HEK293 (cell line): ENCODE data around the gene MAP1S.

Experiments
- EGR2 ChIP-seq: fragments of 450-650 bp; formaldehyde crosslinking; IDR thresholded peaks from 2 replicates; pipeline ENCODE4 v1.5.1; 2016; ENCODE audit warnings: low read depth, missing biosample characterization, missing genetic modification characterization
- IKZF3 ChIP-seq: fragments of 450-650 bp; IDR thresholded peaks from 2 replicates; pipeline ENCODE4 v1.5.0; 2018; ENCODE audit warnings: missing biosample characterization, mild to moderate bottlenecking, missing genetic modification characterization, moderate library complexity
- MYNN ChIP-seq: fragments of 450-650 bp; formaldehyde crosslinking; IDR thresholded peaks from 2 replicates; pipeline ENCODE4 v1.5.1; 2016; ENCODE audit warnings: missing biosample characterization, missing genetic modification characterization, borderline replicate concordance
- MZF1 ChIP-seq: fragments of 450-650 bp; formaldehyde crosslinking; IDR thresholded peaks from 2 replicates; pipeline ENCODE4 v1.5.1; 2017; ENCODE audit warnings: missing biosample characterization, missing genetic modification characterization, borderline replicate concordance
- OVOL3 ChIP-seq: fragments of 450-650 bp; formaldehyde crosslinking; IDR thresholded peaks from 2 replicates; pipeline ENCODE4 v1.5.1; 2016; ENCODE audit warnings: missing biosample characterization, missing genetic modification characterization
- PRDM2 ChIP-seq: fragments of 450-650 bp; formaldehyde crosslinking; IDR thresholded peaks from 2 replicates; pipeline ENCODE4 v1.5.1; 2016; ENCODE audit warnings: missing biosample characterization, missing genetic modification characterization, borderline replicate concordance
- SP3 ChIP-seq: fragments of 450-650 bp; formaldehyde crosslinking; IDR thresholded peaks from 2 replicates; pipeline ENCODE4 v1.5.1; 2016; ENCODE audit warnings: missing biosample characterization, missing genetic modification characterization
- ZEB2 ChIP-seq: fragments of 450-650 bp; formaldehyde crosslinking; IDR thresholded peaks from 2 replicates; pipeline ENCODE4 v1.5.1; 2016; ENCODE audit warnings: missing biosample characterization, missing genetic modification characterization
- ZNF148 ChIP-seq: fragments of 450-650 bp; formaldehyde crosslinking; IDR thresholded peaks from 2 replicates; pipeline ENCODE4 v1.5.0; 2017; ENCODE audit warnings: missing biosample characterization, missing genetic modification characterization, borderline replicate concordance
- ZNF2 ChIP-seq: fragments of 450-650 bp; formaldehyde crosslinking; IDR thresholded peaks from 2 replicates; pipeline ENCODE4 v1.5.1; 2016; ENCODE audit warnings: missing biosample characterization, missing genetic modification characterization
- ZNF426 ChIP-seq: fragments of 450-650 bp; formaldehyde crosslinking; IDR thresholded peaks from 2 replicates; pipeline ENCODE4 v1.5.1; 2017; ENCODE audit warnings: missing biosample characterization, missing genetic modification characterization, mild to moderate bottlenecking, inconsistent platforms, moderate library complexity
- ZNF510 ChIP-seq: fragments of 450-650 bp; formaldehyde crosslinking; IDR thresholded peaks from 2 replicates; pipeline ENCODE4 v1.5.1; 2018; ENCODE audit warnings: mild to moderate bottlenecking, missing genetic modification characterization, missing biosample characterization; ENCODE audit not compliant: insufficient replicate concordance
- ZNF549 ChIP-seq: fragments of 450-650 bp; IDR thresholded peaks from 2 replicates; pipeline ENCODE4 v1.5.1; 2018; ENCODE audit warnings: missing biosample characterization, missing genetic modification characterization, mild to moderate bottlenecking, inconsistent platforms, moderate library complexity
- ZNF561 ChIP-seq: fragments of 450-650 bp; IDR thresholded peaks from 2 replicates; pipeline ENCODE4 v1.5.1; 2018; ENCODE audit warnings: missing biosample characterization, missing genetic modification characterization, borderline replicate concordance
- ZNF645 ChIP-seq: fragments of 450-650 bp; formaldehyde crosslinking; IDR thresholded peaks from 2 replicates; pipeline ENCODE4; 2016; ENCODE audit warnings: missing biosample characterization, missing genetic modification characterization
- ZNF654 ChIP-seq: fragments of 450-650 bp; formaldehyde crosslinking; IDR thresholded peaks from 2 replicates; pipeline ENCODE4 v1.5.1; 2016; ENCODE audit warnings: low read depth, missing biosample characterization, missing genetic modification characterization
- ZNF660 ChIP-seq: fragments of 450-650 bp; IDR thresholded peaks from 2 replicates; pipeline ENCODE4 v1.5.1; 2018; ENCODE audit warnings: missing biosample characterization, mild to moderate bottlenecking, missing genetic modification characterization
- ZNF670 ChIP-seq: fragments of 450-650 bp; formaldehyde crosslinking; IDR thresholded peaks from 2 replicates; pipeline ENCODE4 v1.5.1; 2016; ENCODE audit warnings: missing biosample characterization, missing genetic modification characterization, low read depth
- ZNF677 ChIP-seq: fragments of 450-650 bp; IDR thresholded peaks from 2 replicates; pipeline ENCODE4 v1.5.0; 2018; ENCODE audit warnings: missing biosample characterization, mild to moderate bottlenecking, missing genetic modification characterization, moderate library complexity
- ZNF692 ChIP-seq: fragments of 450-650 bp; formaldehyde crosslinking; IDR thresholded peaks from 2 replicates; pipeline ENCODE4 v1.5.1; 2016; ENCODE audit warnings: missing biosample characterization, missing genetic modification characterization
- ZNF843 ChIP-seq: fragments of 450-650 bp; formaldehyde crosslinking; IDR thresholded peaks from 2 replicates; pipeline ENCODE4 v1.5.1; 2016; ENCODE audit warnings: missing biosample characterization, missing genetic modification characterization
- ZSCAN16 ChIP-seq: fragments of 450-650 bp; formaldehyde crosslinking; IDR thresholded peaks from 2 replicates; pipeline ENCODE4 v1.5.1; 2016; ENCODE audit warnings: missing biosample characterization, missing genetic modification characterization
- ZXDB ChIP-seq: fragments of 450-650 bp; formaldehyde crosslinking; IDR thresholded peaks from 2 replicates; pipeline ENCODE4 v1.5.1; 2016; ENCODE audit warnings: missing biosample characterization, missing genetic modification characterization

MAP1S gene

GRCh38 chr19:17766543-17767131, 47.4 kb downstream of the MAP1S start (continued):
- peak; percentile 46; the same call in 1 of the 2 replicates for TF ChIP-seq ZNF692 (tag by site-specific recombination)
- peak; percentile 83 for TF ChIP-seq ZNF660 (tag by site-specific recombination)
- no peak for TF ChIP-seq MZF1
- TF ChIP-seq MYNN: no peak
- TF ChIP-seq ZNF843 (tag by site-specific recombination): no peak
- peak; percentile 63; the same call in 1 of the 2 replicates for TF ChIP-seq ZNF561 (tag by site-specific recombination)
- TF ChIP-seq SP3: no peak
- TF ChIP-seq ZNF677 (tag by site-specific recombination): no peak
- peak; percentile 54; the same call in 1 of the 2 replicates for TF ChIP-seq ZEB2 (tag by site-specific recombination)
- TF ChIP-seq ZNF2: peak; percentile 61; the same call in 1 of the 2 replicates
- TF ChIP-seq OVOL3 (tag by site-specific recombination): no peak
- TF ChIP-seq ZNF549: no peak
- no peak for TF ChIP-seq ZNF645 (tag by site-specific recombination)
- TF ChIP-seq ZNF148 (tag by site-specific recombination): no peak
- no peak for TF ChIP-seq PRDM2 (tag by site-specific recombination)
- TF ChIP-seq ZNF670 (tag by site-specific recombination): no peak
- TF ChIP-seq ZXDB: no peak
- peak; percentile 70; the same call in 1 of the 2 replicates for TF ChIP-seq EGR2
- no peak for TF ChIP-seq ZNF510 (tag by site-specific recombination)
- peak; percentile 93 for TF ChIP-seq ZNF654 (tag by site-specific recombination)
- TF ChIP-seq ZSCAN16: no peak
- TF ChIP-seq IKZF3 (tag by site-specific recombination): 0 out of 2 replicates have a peak, but pooled peaks have one; percentile 60
- TF ChIP-seq ZNF426 (tag by site-specific recombination): no peak
